HG02981 (cell line): Measurements from ENCODE around the gene RNF26.
A peak's percentile ranks its signal among the peaks of the same experiment; 100 is the strongest.

ENCODE experiments used
- ATAC-seq: cut with Tn5 transposase; IDR thresholded peaks from one replicate; pipeline ENCODE4 v1.9.1; 2021; ENCODE audit warnings: mild to moderate bottlenecking, moderate library complexity; ENCODE audit not compliant: unreplicated experiment

Gene RNF26

GRCh38 chr11:119350302-119350701 is 16.0 kb downstream of the RNF26 start:
- no peak for ATAC-seq

- no peak for ATAC-seq
Observed at GRCh38 chr11:119351232-119351631, 16.9 kb downstream of the RNF26 start.

DNA sequence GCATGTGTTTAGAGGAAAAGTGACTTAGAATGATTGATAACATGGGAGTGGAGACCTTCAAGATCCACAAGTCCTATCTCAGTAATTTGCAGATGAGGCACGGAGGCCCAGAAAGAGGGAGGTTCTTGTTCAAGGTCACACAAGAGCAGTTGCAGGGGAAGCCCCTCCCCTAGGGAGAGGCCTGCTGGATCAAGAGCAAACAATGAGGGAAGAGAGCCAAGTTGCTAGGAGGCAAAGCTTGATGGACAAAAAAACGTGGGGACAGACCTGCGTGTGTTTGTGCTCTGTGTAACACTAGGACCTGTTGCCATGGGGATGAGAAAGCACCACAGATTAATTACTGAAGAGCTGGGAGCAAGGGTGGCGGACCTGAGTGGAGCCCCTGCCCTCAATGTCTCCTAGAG is 18.5 kb downstream of the RNF26 start:
- ATAC-seq: no peak

DNA sequence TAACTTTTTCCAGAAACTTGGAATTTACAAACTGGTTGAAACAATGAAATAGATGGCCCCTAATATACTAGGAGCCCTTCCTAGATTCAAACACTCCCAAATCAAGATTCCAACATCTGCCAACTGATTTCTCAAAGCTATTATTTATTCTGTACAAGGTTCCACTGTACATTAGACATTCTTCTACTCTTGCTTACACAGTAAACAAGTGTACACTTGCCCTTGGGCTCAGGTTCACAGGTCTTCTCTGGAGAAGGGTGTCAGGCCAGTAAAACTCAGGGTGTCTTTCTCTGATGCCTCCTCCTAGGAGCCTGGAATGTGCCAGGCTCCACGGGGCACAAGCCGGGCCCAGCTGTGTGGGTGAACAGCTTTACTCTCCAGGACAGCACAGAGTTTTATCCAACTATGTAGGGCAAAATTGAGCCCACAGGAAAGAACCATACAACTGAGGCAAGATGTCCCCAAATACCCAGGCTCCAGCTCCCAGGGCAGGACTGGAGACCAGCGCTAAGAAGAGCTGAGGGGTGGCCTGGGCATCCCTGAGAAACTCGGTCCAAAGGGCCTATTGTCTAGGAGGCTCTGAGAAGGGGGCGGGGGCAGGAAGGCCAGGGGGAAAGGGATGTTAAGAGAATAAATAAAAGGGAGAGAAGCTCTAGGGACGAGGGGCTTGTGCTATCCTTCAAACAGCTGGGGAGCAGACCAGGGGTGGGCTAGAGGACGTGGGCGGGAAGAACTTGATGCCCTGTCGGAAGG is 20.9 kb downstream of the RNF26 start:
- no peak for ATAC-seq

DNA sequence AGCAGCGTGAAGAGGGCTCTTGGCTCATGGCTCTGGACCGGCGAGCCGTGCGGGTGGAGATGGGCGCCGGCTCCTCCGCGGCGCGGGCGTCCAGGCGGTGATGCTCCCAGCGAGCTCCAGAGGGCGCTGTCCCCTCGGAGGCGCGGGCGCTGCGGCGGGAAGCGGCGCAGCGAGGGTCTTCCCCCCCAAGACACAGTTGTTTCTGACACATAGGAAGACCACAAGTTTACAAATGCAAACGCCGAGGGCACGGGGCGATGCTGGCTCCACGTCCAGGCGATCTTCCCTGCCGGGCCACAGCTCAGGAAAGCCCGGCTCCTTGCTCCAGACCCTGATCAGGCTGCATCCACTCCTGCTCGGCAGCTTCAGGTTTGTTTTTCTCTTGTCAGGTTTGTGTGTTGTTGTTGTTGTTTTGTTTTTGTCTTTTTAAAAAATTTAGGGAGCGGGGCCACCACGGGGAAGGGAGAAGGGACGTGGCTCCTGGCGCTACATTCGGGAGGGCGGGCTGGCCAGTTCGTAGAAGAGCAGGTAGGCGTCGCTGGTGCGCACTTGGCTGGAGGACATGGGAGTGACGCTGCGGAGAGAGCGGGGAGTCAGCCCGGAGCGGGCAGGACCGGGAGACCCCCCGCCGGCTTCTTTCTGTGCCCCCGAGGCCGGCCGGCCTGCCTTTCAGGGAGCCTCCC is 22.2 kb downstream of the RNF26 start:
- peak; percentile 68 for ATAC-seq

GRCh38 chr11:119357074-119357473 is 22.7 kb downstream of the RNF26 start:
- no peak for ATAC-seq

- no peak for ATAC-seq
Observed at GRCh38 chr11:119359365-119360214, 25.3 kb downstream of the RNF26 start.

DNA sequence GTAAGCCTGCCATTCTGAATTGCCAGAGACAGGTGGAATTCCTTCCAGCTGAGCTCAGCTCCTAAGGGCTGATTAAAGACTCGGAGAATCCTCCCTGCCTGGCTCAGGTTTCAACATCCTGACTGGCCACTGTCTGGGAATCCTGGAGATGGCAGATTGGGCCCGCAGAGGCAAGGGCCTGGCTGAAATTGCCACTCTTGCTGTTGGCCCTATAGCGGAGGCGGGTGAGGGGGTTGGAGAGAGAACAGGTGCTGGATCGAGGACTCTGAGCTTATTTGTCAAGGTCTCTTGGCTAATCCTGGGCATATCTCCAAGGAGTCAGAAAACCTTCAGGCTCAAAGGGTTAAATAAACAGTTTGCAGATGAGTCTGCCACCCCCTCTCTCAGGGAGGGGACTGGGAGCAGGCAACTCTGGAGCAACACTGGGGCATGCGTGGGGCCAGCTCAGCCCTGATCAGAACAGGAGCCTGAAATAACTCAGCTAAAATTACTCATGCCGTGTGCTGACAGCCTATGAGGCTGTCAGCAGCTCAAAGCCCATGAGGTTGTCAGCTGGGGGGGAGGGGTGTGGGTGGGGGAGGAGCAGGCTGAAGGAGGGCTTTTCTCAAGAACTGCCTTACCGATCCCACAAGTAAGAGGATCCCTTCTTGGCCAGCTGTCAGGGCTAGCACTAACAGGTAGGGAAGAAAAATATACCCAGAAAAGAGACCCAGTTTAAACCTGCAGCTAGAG is 26.9 kb downstream of the RNF26 start:
- no peak for ATAC-seq

GRCh38 chr11:119361941-119362725 is 27.8 kb downstream of the RNF26 start:
- ATAC-seq: no peak

DNA sequence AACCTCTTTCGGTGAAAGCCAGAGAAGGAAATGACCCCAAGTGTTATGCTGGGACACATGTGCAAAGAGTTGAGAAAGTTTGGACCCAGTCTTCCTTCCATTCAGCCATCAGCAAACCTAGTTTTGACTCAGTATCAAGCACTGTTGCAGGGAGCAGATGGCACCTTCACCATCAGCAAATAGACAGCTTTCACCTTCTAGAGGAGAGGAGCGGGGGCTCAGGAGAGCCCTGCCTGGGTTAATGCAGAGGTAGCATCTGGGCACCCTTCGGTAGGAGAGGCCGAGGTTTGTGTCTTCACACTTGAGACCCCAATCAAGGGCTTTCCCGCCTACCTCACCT is 28.4 kb downstream of the RNF26 start:
- no peak for ATAC-seq

DNA sequence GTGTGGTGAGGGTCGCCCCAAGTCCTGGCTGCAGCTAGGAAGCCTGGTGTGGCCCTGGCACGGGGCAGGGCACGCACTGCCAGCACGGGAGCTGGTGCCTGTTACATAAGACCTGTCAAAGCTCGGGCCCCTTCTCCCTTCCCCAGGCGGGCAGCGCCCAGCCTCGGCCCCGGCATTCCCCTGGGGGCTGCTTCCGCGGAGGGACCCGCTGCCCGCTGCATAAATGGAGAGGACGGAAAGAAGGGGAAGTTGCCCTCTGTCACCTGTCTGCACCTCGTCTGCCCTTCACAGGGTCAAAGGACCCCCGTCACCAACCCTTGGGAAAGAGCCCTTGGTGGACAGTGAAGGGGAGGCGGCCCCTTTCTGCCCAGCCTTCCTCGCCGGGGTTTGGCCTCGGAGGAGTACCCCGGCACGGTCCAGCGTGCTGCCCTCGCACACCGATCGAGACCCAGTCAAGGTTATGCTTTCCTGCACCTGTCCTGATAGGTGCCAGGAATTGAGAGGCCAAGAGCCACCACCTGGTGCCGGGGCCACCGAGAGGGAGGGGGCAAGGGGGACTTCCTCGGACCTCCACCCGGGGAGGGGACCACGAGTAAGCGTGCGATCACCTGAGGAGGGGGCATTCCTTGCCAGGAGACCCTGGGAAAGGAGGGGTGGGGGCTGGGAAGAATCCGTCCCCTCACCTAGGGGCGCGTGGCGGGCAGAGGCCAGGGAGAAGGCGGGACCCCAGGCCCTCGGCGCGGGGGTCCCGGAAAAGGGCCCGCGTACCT is 28.9 kb downstream of the RNF26 start:
- no peak for ATAC-seq

GRCh38 chr11:119363851-119364590 is 29.7 kb downstream of the RNF26 start:
- ATAC-seq: no peak

DNA sequence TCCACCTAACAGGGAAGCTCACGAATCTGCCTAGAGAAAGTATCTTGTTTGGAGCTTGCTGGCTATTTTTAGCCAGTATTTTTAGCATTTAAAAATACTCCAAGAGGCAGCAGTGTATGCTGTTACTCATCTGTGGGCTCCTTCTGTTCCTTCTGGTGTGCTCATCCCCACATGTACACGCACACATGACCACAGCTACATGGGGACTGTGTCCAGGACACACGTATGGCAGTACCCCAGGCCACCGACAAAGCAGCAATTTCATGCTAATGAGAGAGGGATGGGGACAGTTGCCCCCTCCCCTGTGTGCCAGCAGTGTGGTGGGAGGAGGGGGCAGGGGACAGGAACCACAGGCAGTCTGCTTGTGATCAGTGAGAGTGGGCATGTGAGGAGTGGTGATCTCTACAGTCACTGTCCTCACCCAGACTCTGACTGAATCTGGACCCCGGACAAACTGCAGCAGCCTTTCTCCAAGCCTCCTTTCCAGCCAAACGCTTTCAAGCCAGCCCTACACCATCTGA is 30.8 kb downstream of the RNF26 start:
- no peak for ATAC-seq

DNA sequence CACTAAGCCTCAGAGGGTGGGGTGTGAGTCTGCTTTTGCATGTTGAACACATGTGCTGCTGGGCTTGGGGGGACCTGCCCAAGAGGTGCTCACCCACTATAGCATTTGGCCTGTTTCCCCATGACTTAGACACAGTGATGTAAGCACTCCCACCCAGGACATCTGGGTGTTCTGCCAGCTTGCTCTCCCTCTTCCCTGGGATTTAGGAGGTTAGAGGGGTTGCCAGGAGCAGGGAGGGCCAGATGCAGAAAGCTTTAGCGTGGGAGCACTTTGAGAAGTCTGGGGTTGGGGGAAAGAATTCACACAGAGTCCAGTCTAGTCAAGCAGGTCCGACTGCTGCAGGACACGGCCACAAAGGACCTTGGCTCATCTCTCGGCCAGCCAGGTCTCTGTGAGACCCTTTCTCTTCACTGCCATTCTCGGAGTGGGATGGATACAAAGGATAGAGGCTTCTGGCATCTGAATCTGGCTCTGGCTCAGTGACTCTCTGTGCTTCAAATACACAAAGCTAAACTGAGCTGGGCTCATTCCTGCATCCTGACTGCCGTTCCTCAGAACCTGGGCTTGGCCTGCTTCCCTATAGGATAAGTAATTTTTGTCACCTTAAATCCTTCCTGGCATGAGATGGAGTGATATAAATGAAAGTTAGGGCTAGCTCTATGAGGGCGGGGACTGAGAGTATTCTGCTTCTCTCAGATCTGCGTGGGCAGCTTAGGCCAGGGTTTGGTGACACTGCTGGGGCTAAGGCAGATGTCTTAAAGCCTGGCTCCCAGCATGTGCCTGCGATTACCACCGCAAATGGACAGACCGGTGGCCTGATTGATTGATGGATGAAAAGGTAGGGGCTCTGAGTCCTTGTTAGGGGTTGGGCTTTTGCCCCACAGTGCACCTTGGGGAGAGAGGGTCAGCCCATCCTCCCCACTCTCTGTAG is 32.6 kb downstream of the RNF26 start:
- no peak for ATAC-seq

DNA sequence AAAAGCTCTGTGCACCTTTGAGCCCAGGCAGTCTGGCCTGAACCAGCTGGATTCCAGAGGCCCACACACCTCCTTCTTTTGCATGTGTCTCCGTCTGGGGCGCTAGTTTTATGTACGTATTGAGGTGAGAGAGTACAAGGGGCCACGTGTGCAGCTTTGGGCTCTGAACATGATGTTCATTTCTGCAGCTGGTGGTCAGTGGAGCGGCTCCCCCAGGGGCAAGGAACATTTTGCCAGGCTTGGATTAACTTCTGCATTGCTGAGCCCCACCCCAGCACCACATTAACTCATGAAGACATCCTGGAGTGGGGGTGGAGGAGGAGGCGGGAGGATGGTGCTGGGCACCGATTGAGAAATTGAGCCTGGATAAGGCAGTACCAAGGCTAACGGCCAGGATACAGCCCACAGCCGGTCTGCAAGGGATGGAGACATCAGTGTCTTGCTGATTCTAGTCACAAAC is 33.4 kb downstream of the RNF26 start:
- ATAC-seq: no peak

DNA sequence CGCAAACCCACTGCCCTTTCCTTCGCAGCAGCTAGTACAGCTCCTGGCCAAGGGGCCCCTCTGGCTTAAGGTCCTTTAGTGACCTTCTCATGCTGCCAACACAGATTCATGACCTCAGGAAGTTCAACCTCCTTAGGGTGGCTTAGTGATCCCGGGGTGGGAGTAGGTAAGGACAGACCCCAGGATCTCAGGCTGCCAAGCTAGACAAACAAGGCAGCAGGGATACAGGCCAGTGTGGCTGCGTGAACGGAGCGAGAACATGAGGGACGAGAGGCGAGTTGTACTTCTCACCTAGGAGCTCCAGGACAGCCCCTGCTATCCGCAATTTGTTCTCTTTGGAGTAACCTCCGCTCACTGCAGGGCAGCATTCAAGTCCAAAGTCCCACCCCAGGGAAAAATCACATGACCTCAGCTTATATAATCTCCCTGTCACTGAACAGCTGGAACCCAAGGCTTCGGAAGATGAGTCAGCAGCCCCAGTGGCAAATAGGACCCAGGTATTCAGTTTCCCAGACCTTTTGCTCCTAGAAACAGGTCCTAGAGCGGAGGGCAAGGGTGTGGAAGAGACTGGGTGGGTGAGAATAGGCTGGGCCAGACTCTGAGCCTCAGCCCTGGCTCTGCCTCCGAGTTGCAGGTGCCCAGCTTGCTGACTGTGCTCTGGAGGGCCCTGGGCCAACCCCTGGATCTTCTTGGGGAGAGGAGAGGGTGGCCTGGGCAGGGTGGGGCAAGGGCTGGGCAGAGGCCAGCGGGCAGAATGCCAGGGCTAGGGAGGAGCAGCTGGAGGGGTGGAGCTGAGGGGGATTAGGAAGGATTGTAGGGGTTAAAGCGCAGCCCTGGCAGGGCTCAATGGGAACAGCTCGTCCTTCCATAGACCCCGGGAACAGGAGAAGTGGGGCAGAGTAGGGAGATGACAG is 34.1 kb downstream of the RNF26 start:
- no peak for ATAC-seq
